Measurements from ENCODE around the gene RP2.

- TF ChIP-seq POLR2A (IDR thresholded peaks at IDR 0.05), result no peak
- TF ChIP-seq CTCF (IDR thresholded peaks at IDR 0.05), result no peak
- TF ChIP-seq EP300 (IDR thresholded peaks at IDR 0.05), result no peak
These were observed 36.9 kb downstream of the RP2 start for GRCh38 chrX:46873746-46874145.

All from tibial nerve (tissue), 4 donors.